Measurements from ENCODE around the gene CACNA1E. TPM values are rescaled to one million over a fixed set of nuclear protein-coding genes. Genes with fewer than 3 reads are reported as not detected.

CACNA1E gene
- total and polyA plus RNA-seq, 2 of the 13 experiments (the other 11 are each of a cell fraction or from before 2014, with no cell fraction given): not detected

GRCh38 chr1:181486098-181486420 is 2.7 kb downstream of the CACNA1E start:
- in situ Hi-C loops (cut with HindIII; ENCODE audit: extremely low pct_ligation_motif_present, low pct_unique_long_range_greater_than_20kb): loop anchor here (10.0 kb wide), 1 partner anchor 449 kb away; no protein-coding TSS in a partner anchor
- H2AFZ ChIP-seq (ENCODE audit: low read length): no peak overlapping the region
- FAIRE-seq: no peak

GRCh38 chr1:181488866-181489265 is 5.5 kb downstream of the CACNA1E start:
- no peak for DNase-seq (ENCODE audit: low spot score)
- H3K27me3 ChIP-seq (ENCODE audit: control insufficient read depth in 1 of 2, insufficient read depth in 2 of 2, low read length in 2 of 2): peaks cover 0 to 30% of the 10 kb centered on the region in 2 experiments; a peak in 2 of 5 replicates
- no peaks in the 10 kb centered on the region for H4K20me1 ChIP-seq (ENCODE audit: insufficient read depth, low read length)
- H3K79me2 ChIP-seq (ENCODE audit: insufficient read depth, low read length): no peaks in the 10 kb centered on the region
- BruUV-seq (replicated peaks): no TSS peak
- no peak overlapping the region for H3K27ac ChIP-seq (ENCODE audit: extremely low read length, insufficient read depth, low read length)
- ChIA-PET CTCF (ENCODE audit: low intra/inter-chr PET ratio, low total read pairs) (no interaction called here), POLR2A (no interaction called here)
- no peaks in the 10 kb centered on the region for H3K36me3 ChIP-seq (replicated peaks in 1 of 2; ENCODE audit: control insufficient read depth in 1 of 2, insufficient read depth in 2 of 2, low read length in 2 of 2)
- H3K9ac ChIP-seq (ENCODE audit: insufficient read depth, low read depth, low read length): no peak overlapping the region
- in situ Hi-C loops (cut with HindIII; ENCODE audit: extremely low pct_ligation_motif_present, low pct_unique_long_range_greater_than_20kb) (loop anchor here (10.0 kb wide), 1 partner anchor 446 kb away; no protein-coding TSS in a partner anchor), intact Hi-C loops (cut with micrococcal nuclease; ENCODE audit: unreplicated experiment) (no loop called here)
- 6% methylated on average over 1 of the region's 1 CpG for WGBS (ENCODE audit: low lambda C conversion rate)
- no peaks in the 10 kb centered on the region for H3K9me3 ChIP-seq (ENCODE audit: low read length)
- H3K4me2 ChIP-seq (ENCODE audit: low read depth, low read length): no peak overlapping the region
- H3K4me1 ChIP-seq (ENCODE audit: insufficient read depth, low read length): no peaks in the 10 kb centered on the region
- no peak for ATAC-seq
- no peak for FAIRE-seq
- no peak overlapping the region for H2AFZ ChIP-seq (ENCODE audit: low read length)
- no peak overlapping the region for H3K4me3 ChIP-seq (replicated peaks in 1 of 3; ENCODE audit: insufficient read depth in 1 of 3, low read depth in 2 of 3, low read length in 3 of 3)
- TF ChIP-seq ZNF597 (CRISPR knock-in tag; IDR thresholded peaks at IDR 0.05): no peak
- TF ChIP-seq ZNF530 (CRISPR knock-in tag; IDR thresholded peaks at IDR 0.05; ENCODE audit: low read depth): no peak
- TF ChIP-seq ETV6 (CRISPR knock-in tag; conservative IDR thresholded peaks at IDR 0.05): no peak
- TF ChIP-seq SMAD3 (CRISPR knock-in tag; IDR thresholded peaks at IDR 0.05): no peak
- TF ChIP-seq ZBED4 (CRISPR knock-in tag; IDR thresholded peaks at IDR 0.05; ENCODE audit: borderline replicate concordance): no peak
- no peak for TF ChIP-seq SALL2 (CRISPR knock-in tag; IDR thresholded peaks at IDR 0.05)

More at GRCh38 chr1:181486098-181486420, 2.7 kb downstream of the CACNA1E start:
- no peaks in the 10 kb centered on the region for H3K79me2 ChIP-seq (ENCODE audit: insufficient read depth, low read length)
- H3K4me2 ChIP-seq (ENCODE audit: low read depth, low read length): no peak overlapping the region
- peaks cover 3 to 48% of the 10 kb centered on the region in 2 experiments; a peak in 3 of 5 replicates for H3K27me3 ChIP-seq (ENCODE audit: control insufficient read depth in 1 of 2, insufficient read depth in 2 of 2, low read length in 2 of 2)
- H3K36me3 ChIP-seq (replicated peaks in 1 of 2; ENCODE audit: control insufficient read depth in 1 of 2, insufficient read depth in 2 of 2, low read length in 2 of 2): no peaks in the 10 kb centered on the region
- no peak overlapping the region for H3K27ac ChIP-seq (ENCODE audit: extremely low read length, insufficient read depth, low read length)
- H3K4me1 ChIP-seq (ENCODE audit: insufficient read depth, low read length): no peaks in the 10 kb centered on the region
- ATAC-seq (no peak), DNase-seq (ENCODE audit: low spot score) (no peak)
- no peak overlapping the region for H3K4me3 ChIP-seq (replicated peaks in 1 of 3; ENCODE audit: insufficient read depth in 1 of 3, low read depth in 2 of 3, low read length in 3 of 3)
- ChIA-PET CTCF (ENCODE audit: low intra/inter-chr PET ratio, low total read pairs) (no interaction called here), POLR2A (no interaction called here)
- intact Hi-C loops (cut with micrococcal nuclease; ENCODE audit: unreplicated experiment): no loop called here
- no peak for TF ChIP-seq MBNL3 (CRISPR knock-in tag; conservative IDR thresholded peaks at IDR 0.05)
- TF ChIP-seq CSRNP2 (CRISPR knock-in tag; conservative IDR thresholded peaks at IDR 0.05; ENCODE audit: low read depth): no peak
- TF ChIP-seq JUND (CRISPR knock-in tag; IDR thresholded peaks at IDR 0.05): no peak
- no peak for TF ChIP-seq TBX2 (CRISPR knock-in tag; IDR thresholded peaks at IDR 0.05; ENCODE audit: borderline replicate concordance)
- TF ChIP-seq PAWR (CRISPR knock-in tag; IDR thresholded peaks at IDR 0.05; ENCODE audit: borderline replicate concordance): no peak
- 54% methylated on average over 8 of the region's 8 CpGs for WGBS (ENCODE audit: low lambda C conversion rate)
- BruUV-seq (replicated peaks): no TSS peak
- no peaks in the 10 kb centered on the region for H4K20me1 ChIP-seq (ENCODE audit: insufficient read depth, low read length)
- H3K9ac ChIP-seq (ENCODE audit: insufficient read depth, low read depth, low read length): no peak overlapping the region
- no peaks in the 10 kb centered on the region for H3K9me3 ChIP-seq (ENCODE audit: low read length)

Measured in HepG2 (cell line).